Purkinje cell (primary cell): ENCODE results near the gene ANKRD28. TPM values are rescaled to one million over a fixed set of nuclear protein-coding genes. Genes with fewer than 3 reads are reported as not detected.

Experiments used
- polyA plus RNA-seq: library from polyadenylated mRNA; unstranded; fragments of >200 nt; fragmentation: Nextera tagmentation; gene quantifications from 2 replicates; pipeline ENCODE4 v1.2.1, GENCODE V29; 2014

ANKRD28 gene
- 15.2 and 16.2 TPM in 2 replicates for polyA plus RNA-seq

GRCh38 chr3:15797642-15798303, at the start of gene ANKRD28:
ANKRD28 (minus strand) TSS chr3:15797979; CDS start chr3:15796521, 1,458 bp downstream.

Other genes with a start within 250 kb of the ANKRD28 start
- gene HACL1, start 196.4 kb downstream of the ANKRD28 start, polyA plus RNA-seq, result 4.2 and 10.8 TPM in 2 replicates
- 14.0 and 15.9 TPM in 2 replicates for gene BTD, start 196.2 kb downstream of the ANKRD28 start, polyA plus RNA-seq